ENCODE results near the gene PEAK1. TPM values are rescaled to one million over a fixed set of nuclear protein-coding genes. Genes with fewer than 3 reads are reported as not detected.
"Not testable (repeated sequence)": the region's sequence is repeated elsewhere in the genome, so short reads cannot be mapped to it uniquely, and the experiment has no call there.

PEAK1 gene
- total RNA-seq, 2 donors from 2014 or later, result 38.0 to 41.4 TPM

DNA sequence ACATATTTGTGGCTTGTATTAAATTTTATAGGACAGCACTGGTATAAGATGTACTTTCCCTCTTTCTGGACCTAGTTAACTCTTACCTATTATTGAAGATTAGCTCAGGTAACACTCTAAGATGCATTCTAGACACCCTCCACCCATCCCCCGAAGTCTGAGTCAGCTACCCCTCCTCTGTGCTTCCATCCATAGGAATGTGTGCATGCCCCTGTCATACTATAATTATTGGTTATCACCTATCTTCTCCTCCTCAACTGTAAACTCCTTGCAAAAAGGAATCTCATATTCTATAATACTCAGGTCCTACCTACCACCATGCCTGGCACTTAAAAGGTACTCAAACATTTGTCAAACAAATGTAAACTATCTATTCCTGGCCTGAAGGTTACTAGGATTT, 3.0 kb downstream of the PEAK1 start:
- Mint-ChIP-seq H3K4me3 (no peak overlapping the region), H3K4me1 (ENCODE audit: low read depth in 2 of 2) (peaks cover 29% of the 10 kb centered on the region in 2 donors), H3K27me3 (no peaks in the 10 kb centered on the region), H3K27ac (no peak overlapping the region), H3K9me3 (no peaks in the 10 kb centered on the region), H3K36me3 (peaks cover 4% of the 10 kb centered on the region)
- ATAC-seq (no peak), DNase-seq (ENCODE audit: low spot score) (no peak)

DNA sequence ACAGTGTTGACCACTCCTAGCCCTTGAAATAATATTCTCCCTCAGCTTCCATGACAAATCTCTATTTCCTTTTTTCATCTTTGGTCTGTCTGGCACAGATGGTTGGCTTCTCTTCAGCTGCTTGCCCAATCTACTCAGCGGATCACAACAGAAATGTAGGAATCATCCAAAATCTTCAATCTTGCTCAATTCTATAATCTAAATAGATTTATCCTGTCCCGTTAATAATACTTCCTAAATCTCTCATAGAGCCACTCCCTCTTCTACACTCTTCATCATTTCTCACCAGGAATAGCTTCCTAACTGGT, 3.8 kb downstream of the PEAK1 start:
- Mint-ChIP-seq H3K27me3 (no peaks in the 10 kb centered on the region), H3K4me1 (ENCODE audit: low read depth in 2 of 2) (peaks cover 22 to 29% of the 10 kb centered on the region in 2 donors), H3K27ac (no peak overlapping the region), H3K9me3 (no peaks in the 10 kb centered on the region), H3K4me3 (no peak overlapping the region), H3K36me3 (peaks cover 4% of the 10 kb centered on the region)
- ATAC-seq (no peak), DNase-seq (ENCODE audit: low spot score) (no peak)

GRCh38 chr15:77415450-77416147, 4.3 kb downstream of the PEAK1 start:
- Mint-ChIP-seq H3K4me3 (no peak overlapping the region), H3K9me3 (no peaks in the 10 kb centered on the region), H3K36me3 (peaks cover 3% of the 10 kb centered on the region), H3K27me3 (no peaks in the 10 kb centered on the region), H3K4me1 (ENCODE audit: low read depth in 2 of 2) (peaks cover 20 to 29% of the 10 kb centered on the region in 2 donors), H3K27ac (no peak overlapping the region)
- no peak for DNase-seq (ENCODE audit: low spot score)
- ATAC-seq, result no peak

DNA sequence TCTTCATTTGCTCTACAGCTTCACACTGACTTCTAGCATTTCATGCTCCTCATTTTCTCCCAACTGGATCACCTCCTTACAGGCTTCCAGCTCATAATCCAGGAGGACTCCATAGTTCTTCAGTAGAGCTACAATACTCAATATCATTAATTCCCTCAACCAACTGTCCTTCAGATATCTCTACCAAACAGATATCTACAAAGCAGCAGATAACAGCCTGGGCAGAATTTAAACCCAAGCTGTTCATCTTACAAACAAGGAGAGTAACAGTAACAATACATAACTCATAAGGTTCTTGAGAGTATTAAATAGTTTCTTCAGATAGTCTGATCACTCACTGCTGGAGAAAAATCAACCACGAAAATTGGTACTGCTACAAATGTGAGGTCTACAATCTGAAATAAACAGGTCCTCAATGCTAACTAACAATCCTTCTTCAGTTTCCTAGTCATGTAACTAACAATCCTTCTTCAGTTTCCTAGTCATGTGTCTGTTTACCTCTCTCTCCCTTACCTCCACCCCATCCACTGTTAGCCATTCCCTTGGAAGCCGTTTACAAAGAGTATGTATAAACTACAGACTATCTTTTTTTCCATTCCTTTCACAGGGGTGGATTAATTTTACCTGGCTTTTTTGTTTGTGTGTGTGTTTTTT, 5.0 kb downstream of the PEAK1 start:
- no peaks in the 10 kb centered on the region for H3K27me3 Mint-ChIP-seq

GRCh38 chr15:77413699-77414349, 6.1 kb downstream of the PEAK1 start:
- H3K36me3 Mint-ChIP-seq, result no peaks in the 10 kb centered on the region
- H3K9me3 Mint-ChIP-seq, result no peaks in the 10 kb centered on the region
- ATAC-seq (no peak), DNase-seq (ENCODE audit: low spot score) (no peak)
- H3K4me3 Mint-ChIP-seq, result no peak overlapping the region
- H3K4me1 Mint-ChIP-seq (ENCODE audit: low read depth in 2 of 2), result peaks cover 29 to 30% of the 10 kb centered on the region in 2 donors
- no peaks in the 10 kb centered on the region for H3K27me3 Mint-ChIP-seq
- no peak overlapping the region for H3K27ac Mint-ChIP-seq

More for the DNA sequence above, 5.0 kb downstream of the PEAK1 start:
- no peak for DNase-seq (ENCODE audit: low spot score)
- H3K4me3 Mint-ChIP-seq, result no peak overlapping the region
- no peaks in the 10 kb centered on the region for H3K9me3 Mint-ChIP-seq
- H3K4me1 Mint-ChIP-seq (ENCODE audit: low read depth in 2 of 2), result peaks cover 25 to 30% of the 10 kb centered on the region in 2 donors
- ATAC-seq, result no peak
- no peak overlapping the region for H3K27ac Mint-ChIP-seq
- H3K36me3 Mint-ChIP-seq, result no peaks in the 10 kb centered on the region

GRCh38 chr15:77412972-77413698, 6.8 kb downstream of the PEAK1 start:
- no peaks in the 10 kb centered on the region for H3K36me3 Mint-ChIP-seq
- H3K27ac Mint-ChIP-seq, result no peak overlapping the region
- no peaks in the 10 kb centered on the region for H3K27me3 Mint-ChIP-seq
- H3K4me1 Mint-ChIP-seq (ENCODE audit: low read depth in 2 of 2), result peaks cover 22 to 24% of the 10 kb centered on the region in 2 donors
- no peak overlapping the region for H3K4me3 Mint-ChIP-seq
- no peaks in the 10 kb centered on the region for H3K9me3 Mint-ChIP-seq
- DNase-seq (ENCODE audit: low spot score) (no peak), ATAC-seq (no peak)

GRCh38 chr15:77411619-77411976, 8.3 kb downstream of the PEAK1 start:
- Mint-ChIP-seq H3K9me3 (no peaks in the 10 kb centered on the region), H3K4me3 (no peak overlapping the region), H3K4me1 (ENCODE audit: low read depth in 2 of 2) (peaks cover 26 to 27% of the 10 kb centered on the region in 2 donors), H3K36me3 (peaks cover 3% of the 10 kb centered on the region), H3K27me3 (no peaks in the 10 kb centered on the region), H3K27ac (peak overlapping the region in 1 of 2 donors; percentile 4)
- no peak for DNase-seq (ENCODE audit: low spot score)
- no peak for ATAC-seq

GRCh38 chr15:77410701-77411618, 8.9 kb downstream of the PEAK1 start:
- peak overlapping the region; percentile 38 to 75 for H3K27ac Mint-ChIP-seq
- no peaks in the 10 kb centered on the region for H3K27me3 Mint-ChIP-seq
- peaks cover 5% of the 10 kb centered on the region for H3K36me3 Mint-ChIP-seq
- DNase-seq (ENCODE audit: low spot score) (no peak), ATAC-seq (no peak)
- peaks cover 33% of the 10 kb centered on the region in 2 donors for H3K4me1 Mint-ChIP-seq (ENCODE audit: low read depth in 2 of 2)
- H3K9me3 Mint-ChIP-seq, result no peaks in the 10 kb centered on the region
- peak overlapping the region; percentile 65 for H3K4me3 Mint-ChIP-seq

GRCh38 chr15:77410157-77410500, 9.8 kb downstream of the PEAK1 start:
- H3K27ac Mint-ChIP-seq, result peak overlapping the region; percentile 38 to 75
- not testable (repeated sequence) for H3K36me3 Mint-ChIP-seq, H3K27me3 Mint-ChIP-seq

GRCh38 chr15:77409259-77410156, 10.4 kb downstream of the PEAK1 start:
- no peaks in the 10 kb centered on the region for H3K27me3 Mint-ChIP-seq
- no peaks in the 10 kb centered on the region for H3K9me3 Mint-ChIP-seq
- ATAC-seq, result peak; percentile 74 to 93
- peak overlapping the region; percentile 38 to 75 for H3K27ac Mint-ChIP-seq
- H3K36me3 Mint-ChIP-seq, result peaks cover 5% of the 10 kb centered on the region
- DNase-seq (ENCODE audit: low spot score), result no peak
- peak overlapping the region; percentile 65 for H3K4me3 Mint-ChIP-seq
- H3K4me1 Mint-ChIP-seq (ENCODE audit: low read depth in 2 of 2), result peaks cover 34 to 35% of the 10 kb centered on the region in 2 donors

More at GRCh38 chr15:77410157-77410500, 9.8 kb downstream of the PEAK1 start:
- H3K4me1 Mint-ChIP-seq (ENCODE audit: low read depth in 2 of 2), result peaks cover 34 to 35% of the 10 kb centered on the region in 2 donors
- H3K9me3 Mint-ChIP-seq; DNase-seq (ENCODE audit: low spot score): not testable (repeated sequence)
- H3K4me3 Mint-ChIP-seq, result peak overlapping the region; percentile 65
- ATAC-seq, result peak in 1 of 2 donors; percentile 20

GRCh38 chr15:77406846-77407245, 13.1 kb downstream of the PEAK1 start:
- no peak for ATAC-seq
- Mint-ChIP-seq H3K27ac (no peak overlapping the region), H3K9me3 (no peaks in the 10 kb centered on the region), H3K36me3 (peaks cover 5% of the 10 kb centered on the region), H3K27me3 (no peaks in the 10 kb centered on the region), H3K4me3 (no peak overlapping the region), H3K4me1 (ENCODE audit: low read depth in 2 of 2) (peaks cover 27 to 36% of the 10 kb centered on the region in 2 donors)
- no peak for DNase-seq (ENCODE audit: low spot score)

GRCh38 chr15:77406173-77406759, 13.6 kb downstream of the PEAK1 start:
- not testable (repeated sequence) for H3K27me3 Mint-ChIP-seq; DNase-seq (ENCODE audit: low spot score); H3K4me3 Mint-ChIP-seq; ATAC-seq; H3K27ac Mint-ChIP-seq; H3K36me3 Mint-ChIP-seq; H3K9me3 Mint-ChIP-seq
- H3K4me1 Mint-ChIP-seq (ENCODE audit: low read depth in 2 of 2), result peaks cover 28 to 38% of the 10 kb centered on the region in 2 donors

All from natural killer cell treated with Interleukin-12 subunit alpha and Interleukin-12 subunit beta and Interleukin-15 and Interleukin-18, amount 100 ng/mL, for 72 hours (primary cell).